Glomerular visceral epithelial cell (primary cell): ENCODE results near the gene BUD23.
"Not testable (repeated sequence)": the region's sequence is repeated elsewhere in the genome, so short reads cannot be mapped to it uniquely, and the experiment has no call there.

ENCODE experiments used
- DNase-seq: peaks from one replicate; pipeline ENCODE4 v3.0.0-alpha.2; 2016; ENCODE audit errors: extremely low spot score

The BUD23 gene

GRCh38 chr7:73683056-73683787 lies at the start of gene BUD23, which contains the start of gene DNAJC30:
Gene BUD23 (plus strand): TSS chr7:73683597. CDS start chr7:73683626, 29 bp downstream.
Gene DNAJC30 (minus strand): TSS chr7:73683453. CDS start chr7:73683423, 30 bp downstream.
- DNase-seq: peak; percentile 97

- no peak for DNase-seq
Measured at GRCh38 chr7:73633844-73634243, 49.6 kb upstream of the BUD23 start.

GRCh38 chr7:73635428-73636200 lies 47.8 kb upstream of the BUD23 start:
- DNase-seq: no peak

GRCh38 chr7:73638911-73639310 lies 44.5 kb upstream of the BUD23 start:
- DNase-seq: no peak

- DNase-seq: no peak
Measured at GRCh38 chr7:73642834-73643233, 40.6 kb upstream of the BUD23 start.

- DNase-seq: no peak
Measured at GRCh38 chr7:73644688-73645286, 38.6 kb upstream of the BUD23 start.

- DNase-seq: no peak
Measured at GRCh38 chr7:73645643-73646174, 37.7 kb upstream of the BUD23 start.

GRCh38 chr7:73646785-73647724 lies 36.3 kb upstream of the BUD23 start:
- no peak for DNase-seq

- no peak for DNase-seq
Measured at GRCh38 chr7:73647725-73648592, 35.4 kb upstream of the BUD23 start.

GRCh38 chr7:73648593-73649332 lies 34.6 kb upstream of the BUD23 start:
- no peak for DNase-seq

- no peak for DNase-seq
Measured at GRCh38 chr7:73649576-73649975, 33.8 kb upstream of the BUD23 start.

- DNase-seq: no peak
Measured at GRCh38 chr7:73650524-73650923, 32.9 kb upstream of the BUD23 start.

GRCh38 chr7:73652541-73652949 lies 30.9 kb upstream of the BUD23 start:
- peak; percentile 32 for DNase-seq

- not testable (repeated sequence) for DNase-seq
Measured at GRCh38 chr7:73655309-73655708, 28.1 kb upstream of the BUD23 start.

GRCh38 chr7:73659983-73660382 lies 23.4 kb upstream of the BUD23 start:
- DNase-seq: no peak

- not testable (repeated sequence) for DNase-seq
Measured at GRCh38 chr7:73660594-73660993, 22.8 kb upstream of the BUD23 start.

- no peak for DNase-seq
Measured at GRCh38 chr7:73663033-73663432, 20.4 kb upstream of the BUD23 start.

GRCh38 chr7:73667344-73668102 lies 15.9 kb upstream of the BUD23 start, which contains the start of gene VPS37D:
Gene VPS37D (plus strand): TSS chr7:73667831. CDS start chr7:73667959, 128 bp downstream.
- DNase-seq: peak; percentile 89
